HCT116 (cell line): Measurements from ENCODE around the gene CLEC14A. TPM values are rescaled to one million over a fixed set of nuclear protein-coding genes. Genes with fewer than 3 reads are reported as not detected.

Experiments
- ATAC-seq: fragments of 200-7000 bp; cut with Tn5 transposase; 2 replicates; pipeline ENCODE4 v1.9.1; 2020; ENCODE audit warnings: mild to moderate bottlenecking, moderate library complexity
- BruUV-seq: library from RNA; stranded (reverse); fragments of 400-500 nt; replicated peaks from 2 replicates; lab custom pipeline; 2021; lab: Mats Ljungman, UMichigan
- CTCF ChIA-PET: fragments of 300-600 bp; sonication (Branson Sonifier 250); formaldehyde crosslinking; loops from one replicate; lab custom pipeline; 2021; ENCODE audit warnings: antibody characterized with exemption; lab: Charles Lee
- POLR2A ChIA-PET: fragments of 300-600, 350-600 bp; sonication (Branson Sonifier 250); formaldehyde crosslinking; loops from one replicate; lab custom pipeline; 2021; ENCODE audit warnings: antibody characterized with exemption; lab: Charles Lee
- RAD21 ChIA-PET, 2 experiments: fragments of 300-600 bp; sonication (Branson Sonifier 250); formaldehyde crosslinking; loops; one replicate each; lab custom pipeline; 2023; ENCODE audit warnings: low total read pairs in 2 of 2; ENCODE audit not compliant: uncharacterized antibody in 2 of 2, unreplicated experiment in 2 of 2, low non-redundant PET in 1 of 2; lab: Charles Lee
- DNase-seq: peaks from one replicate; pipeline ENCODE4 v3.0.0-alpha.2; 2010; ENCODE audit warnings: low read depth, low spot score
- H2AFZ ChIP-seq: fragments of 200-600 bp; shearing (Covaris generic), sonication (generic); 2 replicates; pipeline ENCODE4 v1.6.1; 2017; ENCODE audit warnings: low read depth, mixed run types, mixed read lengths, antibody characterized with exemption, low read length; ENCODE audit not compliant: poor library complexity, severe bottlenecking
- H3K27ac ChIP-seq: 2 replicates; pipeline ENCODE4 v1.5.1; 2012; ENCODE audit warnings: low read depth, low read length
- H3K27me3 ChIP-seq: fragments of 200-600 bp; sonication (generic); 2 replicates; pipeline ENCODE4 v1.6.1; 2016; ENCODE audit warnings: mixed run types, low read length, mixed read lengths; ENCODE audit not compliant: insufficient read depth
- H3K36me3 ChIP-seq, 2 experiments: fragments of 200-500 bp in 1 of 2; fragments of 200-600 bp in 1 of 2; sonication (Bioruptor generic) in 1 of 2; sonication (generic) in 1 of 2; 2 replicates each; pipeline versions ENCODE4 v1.5.1 to v1.6.1; 2014 to 2016; ENCODE audit warnings: low read length in 2 of 2, inconsistent platforms in 1 of 2, mixed read lengths in 1 of 2, mixed run types in 1 of 2; ENCODE audit not compliant: insufficient read depth in 2 of 2, control insufficient read depth in 1 of 2
- H3K4me1 ChIP-seq, 2 experiments: fragments of 200-600 bp in 1 of 2; sonication (generic) in 1 of 2; 2 replicates each; pipeline versions ENCODE4 v1.5.1 to v1.6.1; 2012 to 2017; ENCODE audit warnings: low read length in 2 of 2, inconsistent platforms in 1 of 2, mild to moderate bottlenecking in 1 of 2, mixed read lengths in 1 of 2, mixed run types in 1 of 2, moderate library complexity in 1 of 2; ENCODE audit not compliant: insufficient read depth in 2 of 2, control insufficient read depth in 1 of 2
- H3K4me2 ChIP-seq: fragments of 200-600 bp; sonication (generic); 2 replicates; pipeline ENCODE4 v1.6.1; 2017; ENCODE audit warnings: mixed run types, low read length, mixed read lengths
- H3K4me3 ChIP-seq, 2 experiments: fragments of 200-600 bp in 1 of 2; sonication (generic) in 1 of 2; replicated peaks in 1 of 2; 2 replicates each; pipeline ENCODE4 v1.5.1; 2011 to 2016; ENCODE audit warnings: low read length in 2 of 2, control low read depth in 1 of 2, low read depth in 1 of 2, mild to moderate bottlenecking in 1 of 2, mixed read lengths in 1 of 2, mixed run types in 1 of 2
- H3K79me2 ChIP-seq: fragments of 200-600 bp; sonication (generic); 2 replicates; pipeline ENCODE4 v1.6.1; 2017; ENCODE audit warnings: mild to moderate bottlenecking, mixed run types, low read length, moderate library complexity, mixed read lengths; ENCODE audit not compliant: insufficient read depth
- H3K9ac ChIP-seq: fragments of 200-600 bp; sonication (generic); 2 replicates; pipeline ENCODE4 v1.6.1; 2016; ENCODE audit warnings: low read length, mixed read lengths
- H3K9me2 ChIP-seq: fragments of 200-600 bp; sonication (generic), shearing (Covaris generic); 2 replicates; pipeline ENCODE4 v1.6.1; 2017; ENCODE audit warnings: mixed run types, mild to moderate bottlenecking, moderate library complexity; ENCODE audit not compliant: insufficient read depth
- H3K9me3 ChIP-seq, 2 experiments: fragments of 200-500 bp in 1 of 2; fragments of 200-600 bp in 1 of 2; sonication (Bioruptor generic) in 1 of 2; sonication (generic) in 1 of 2; 2 replicates each; pipeline ENCODE4 v1.6.1; 2014 to 2017; ENCODE audit warnings: low read length in 2 of 2, mixed read lengths in 2 of 2, inconsistent platforms in 1 of 2, low read depth in 1 of 2, mild to moderate bottlenecking in 1 of 2, mixed run types in 1 of 2, moderate library complexity in 1 of 2; ENCODE audit not compliant: control insufficient read depth in 1 of 2, insufficient read depth in 1 of 2
- H4K20me1 ChIP-seq: fragments of 200-600 bp; sonication (generic), shearing (Covaris generic); 2 replicates; pipeline ENCODE4 v1.6.1; 2017; ENCODE audit warnings: mixed run types, mild to moderate bottlenecking, moderate library complexity; ENCODE audit not compliant: insufficient read depth
- EGR1 ChIP-seq: IDR thresholded peaks from 2 replicates; pipeline ENCODE4 v1.6.1; 2012; ENCODE audit warnings: low read depth
- POLR2A ChIP-seq: IDR thresholded peaks from 2 replicates; pipeline ENCODE4 v1.7.0; 2011; ENCODE audit warnings: borderline replicate concordance; ENCODE audit not compliant: insufficient read depth, insufficient read length; ENCODE audit errors: extremely low read depth
- RAD21 ChIP-seq: IDR thresholded peaks from 2 replicates; pipeline ENCODE4 v1.6.1; 2012; ENCODE audit warnings: low read depth, mild to moderate bottlenecking
- SRF ChIP-seq: IDR thresholded peaks from 2 replicates; pipeline ENCODE4 v1.6.1; 2012; ENCODE audit warnings: low read depth
- YY1 ChIP-seq: IDR thresholded peaks from 2 replicates; pipeline ENCODE4 v1.6.1; 2011; ENCODE audit warnings: low read length, low read depth, moderate library complexity, mild to moderate bottlenecking; ENCODE audit not compliant: insufficient replicate concordance; ENCODE audit errors: extremely low read depth
- ZFX ChIP-seq: fragments of 450-650 bp; IDR thresholded peaks from 2 replicates; pipeline ENCODE4 v1.6.1; 2017
- intact Hi-C: fragments of 100-400 bp; cut with micrococcal nuclease; formaldehyde crosslinking; loops from 2 replicates; pipeline ENCODE4 v1.10.0; 2022
- total RNA-seq: library from RNA; stranded (reverse); gene quantifications from one replicate; pipeline ENCODE4 v1.2.1, GENCODE V29; 2021; ENCODE audit not compliant: unreplicated experiment
- TF ChIP-seq, protein P1 (sequence below): IDR thresholded peaks from 2 replicates; pipeline ENCODE4 v1.6.1; 2012; ENCODE audit warnings: low read depth
- TF ChIP-seq, protein P2 (sequence below), 3 experiments: fragments of 200-600 bp in 1 of 3; sonication (generic) in 1 of 3; IDR thresholded peaks in 2 of 3; conservative IDR thresholded peaks in 1 of 3; 2 replicates each; pipeline ENCODE4 v1.5.1; 2012 to 2017; ENCODE audit warnings: low read depth in 2 of 3, low read length in 2 of 3, antibody characterized with exemption in 1 of 3, borderline replicate concordance in 1 of 3, control low read depth in 1 of 3, mild to moderate bottlenecking in 1 of 3, mixed read lengths in 1 of 3, mixed run types in 1 of 3, moderate library complexity in 1 of 3; ENCODE audit not compliant: insufficient read depth in 1 of 3
- TF ChIP-seq, protein P3 (sequence below): IDR thresholded peaks from 2 replicates; pipeline ENCODE4 v1.6.1; 2012
- TF ChIP-seq, protein P4 (sequence below): IDR thresholded peaks from 2 replicates; pipeline ENCODE4 v1.6.1; 2012

CLEC14A gene
- total RNA-seq, 1 experiment from 2014 or later, result 0.10 TPM

DNA sequence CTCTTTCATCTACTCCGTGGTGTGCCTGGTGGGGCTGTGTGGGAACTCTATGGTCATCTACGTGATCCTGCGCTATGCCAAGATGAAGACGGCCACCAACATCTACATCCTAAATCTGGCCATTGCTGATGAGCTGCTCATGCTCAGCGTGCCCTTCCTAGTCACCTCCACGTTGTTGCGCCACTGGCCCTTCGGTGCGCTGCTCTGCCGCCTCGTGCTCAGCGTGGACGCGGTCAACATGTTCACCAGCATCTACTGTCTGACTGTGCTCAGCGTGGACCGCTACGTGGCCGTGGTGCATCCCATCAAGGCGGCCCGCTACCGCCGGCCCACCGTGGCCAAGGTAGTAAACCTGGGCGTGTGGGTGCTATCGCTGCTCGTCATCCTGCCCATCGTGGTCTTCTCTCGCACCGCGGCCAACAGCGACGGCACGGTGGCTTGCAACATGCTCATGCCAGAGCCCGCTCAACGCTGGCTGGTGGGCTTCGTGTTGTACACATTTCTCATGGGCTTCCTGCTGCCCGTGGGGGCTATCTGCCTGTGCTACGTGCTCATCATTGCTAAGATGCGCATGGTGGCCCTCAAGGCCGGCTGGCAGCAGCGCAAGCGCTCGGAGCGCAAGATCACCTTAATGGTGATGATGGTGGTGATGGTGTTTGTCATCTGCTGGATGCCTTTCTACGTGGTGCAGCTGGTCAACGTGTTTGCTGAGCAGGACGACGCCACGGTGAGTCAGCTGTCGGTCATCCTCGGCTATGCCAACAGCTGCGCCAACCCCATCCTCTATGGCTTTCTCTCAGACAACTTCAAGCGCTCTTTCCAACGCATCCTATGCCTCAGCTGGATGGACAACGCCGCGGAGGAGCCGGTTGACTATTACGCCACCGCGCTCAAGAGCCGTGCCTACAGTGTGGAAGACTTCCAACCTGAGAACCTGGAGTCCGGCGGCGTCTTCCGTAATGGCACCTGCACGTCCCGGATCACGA, 46.0 kb downstream of the CLEC14A start:
- CTCF ChIA-PET, result no interaction called here
- no peaks in the 10 kb centered on the region for H3K9me3 ChIP-seq
- no peak for TF ChIP-seq SRF
- TF ChIP-seq, protein P1, sequence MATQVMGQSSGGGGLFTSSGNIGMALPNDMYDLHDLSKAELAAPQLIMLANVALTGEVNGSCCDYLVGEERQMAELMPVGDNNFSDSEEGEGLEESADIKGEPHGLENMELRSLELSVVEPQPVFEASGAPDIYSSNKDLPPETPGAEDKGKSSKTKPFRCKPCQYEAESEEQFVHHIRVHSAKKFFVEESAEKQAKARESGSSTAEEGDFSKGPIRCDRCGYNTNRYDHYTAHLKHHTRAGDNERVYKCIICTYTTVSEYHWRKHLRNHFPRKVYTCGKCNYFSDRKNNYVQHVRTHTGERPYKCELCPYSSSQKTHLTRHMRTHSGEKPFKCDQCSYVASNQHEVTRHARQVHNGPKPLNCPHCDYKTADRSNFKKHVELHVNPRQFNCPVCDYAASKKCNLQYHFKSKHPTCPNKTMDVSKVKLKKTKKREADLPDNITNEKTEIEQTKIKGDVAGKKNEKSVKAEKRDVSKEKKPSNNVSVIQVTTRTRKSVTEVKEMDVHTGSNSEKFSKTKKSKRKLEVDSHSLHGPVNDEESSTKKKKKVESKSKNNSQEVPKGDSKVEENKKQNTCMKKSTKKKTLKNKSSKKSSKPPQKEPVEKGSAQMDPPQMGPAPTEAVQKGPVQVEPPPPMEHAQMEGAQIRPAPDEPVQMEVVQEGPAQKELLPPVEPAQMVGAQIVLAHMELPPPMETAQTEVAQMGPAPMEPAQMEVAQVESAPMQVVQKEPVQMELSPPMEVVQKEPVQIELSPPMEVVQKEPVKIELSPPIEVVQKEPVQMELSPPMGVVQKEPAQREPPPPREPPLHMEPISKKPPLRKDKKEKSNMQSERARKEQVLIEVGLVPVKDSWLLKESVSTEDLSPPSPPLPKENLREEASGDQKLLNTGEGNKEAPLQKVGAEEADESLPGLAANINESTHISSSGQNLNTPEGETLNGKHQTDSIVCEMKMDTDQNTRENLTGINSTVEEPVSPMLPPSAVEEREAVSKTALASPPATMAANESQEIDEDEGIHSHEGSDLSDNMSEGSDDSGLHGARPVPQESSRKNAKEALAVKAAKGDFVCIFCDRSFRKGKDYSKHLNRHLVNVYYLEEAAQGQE, result no peak
- no peak for TF ChIP-seq EGR1
- TF ChIP-seq RAD21, result no peak
- TF ChIP-seq, protein P2, sequence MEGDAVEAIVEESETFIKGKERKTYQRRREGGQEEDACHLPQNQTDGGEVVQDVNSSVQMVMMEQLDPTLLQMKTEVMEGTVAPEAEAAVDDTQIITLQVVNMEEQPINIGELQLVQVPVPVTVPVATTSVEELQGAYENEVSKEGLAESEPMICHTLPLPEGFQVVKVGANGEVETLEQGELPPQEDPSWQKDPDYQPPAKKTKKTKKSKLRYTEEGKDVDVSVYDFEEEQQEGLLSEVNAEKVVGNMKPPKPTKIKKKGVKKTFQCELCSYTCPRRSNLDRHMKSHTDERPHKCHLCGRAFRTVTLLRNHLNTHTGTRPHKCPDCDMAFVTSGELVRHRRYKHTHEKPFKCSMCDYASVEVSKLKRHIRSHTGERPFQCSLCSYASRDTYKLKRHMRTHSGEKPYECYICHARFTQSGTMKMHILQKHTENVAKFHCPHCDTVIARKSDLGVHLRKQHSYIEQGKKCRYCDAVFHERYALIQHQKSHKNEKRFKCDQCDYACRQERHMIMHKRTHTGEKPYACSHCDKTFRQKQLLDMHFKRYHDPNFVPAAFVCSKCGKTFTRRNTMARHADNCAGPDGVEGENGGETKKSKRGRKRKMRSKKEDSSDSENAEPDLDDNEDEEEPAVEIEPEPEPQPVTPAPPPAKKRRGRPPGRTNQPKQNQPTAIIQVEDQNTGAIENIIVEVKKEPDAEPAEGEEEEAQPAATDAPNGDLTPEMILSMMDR (IDR thresholded peaks at IDR 0.05 in 2 of 3, conservative IDR thresholded peaks at IDR 0.05 in 1 of 3; ENCODE audit: borderline replicate concordance in 1 of 3, insufficient read depth in 1 of 3, low read depth in 2 of 3, low read length in 2 of 3), result no peak
- TF ChIP-seq POLR2A, result no peak
- no peak for TF ChIP-seq YY1
- TF ChIP-seq, protein P3, sequence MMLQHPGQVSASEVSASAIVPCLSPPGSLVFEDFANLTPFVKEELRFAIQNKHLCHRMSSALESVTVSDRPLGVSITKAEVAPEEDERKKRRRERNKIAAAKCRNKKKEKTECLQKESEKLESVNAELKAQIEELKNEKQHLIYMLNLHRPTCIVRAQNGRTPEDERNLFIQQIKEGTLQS, result no peak
- TF ChIP-seq, protein P4, sequence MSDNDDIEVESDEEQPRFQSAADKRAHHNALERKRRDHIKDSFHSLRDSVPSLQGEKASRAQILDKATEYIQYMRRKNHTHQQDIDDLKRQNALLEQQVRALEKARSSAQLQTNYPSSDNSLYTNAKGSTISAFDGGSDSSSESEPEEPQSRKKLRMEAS, result no peak
- no peak for TF ChIP-seq ZFX
- TF ChIP-seq, all 23 proteins: peak for 0
- Histone ChIP-seq H3K79me2 (no peaks in the 10 kb centered on the region), H3K9me2 (no peaks in the 10 kb centered on the region), H3K36me3 (no peaks in the 10 kb centered on the region), H3K4me3 (no peak overlapping the region), H4K20me1 (no peaks in the 10 kb centered on the region), H3K4me1 (no peaks in the 10 kb centered on the region), H2AFZ (no peak overlapping the region), H3K9ac (no peak overlapping the region), H3K27me3 (no peaks in the 10 kb centered on the region), H3K4me2 (no peak overlapping the region), H3K27ac (no peak overlapping the region)
- BruUV-seq, result no TSS peak
- ChIA-PET RAD21 (no interaction called here), POLR2A (no interaction called here)
- ATAC-seq (no peak), DNase-seq (no peak)
- intact Hi-C loops, result no loop called here
